Activated CD8-positive, alpha-beta T cell treated with anti-CD3 and anti-CD28 coated beads for 36 hours (primary cell): ENCODE data around the gene APOM. TPM values are rescaled to one million over a fixed set of nuclear protein-coding genes. Genes with fewer than 3 reads are reported as not detected.

Experiments used
- ATAC-seq: fragments of 200-7000 bp; cut with Tn5 transposase; one replicate; pipeline ENCODE4 v1.10.0; 2021; ENCODE audit warnings: mild to moderate bottlenecking, moderate library complexity
- CTCF ChIA-PET: fragments of 350-600 bp; sonication (Branson Sonifier 250); formaldehyde crosslinking; loops from one replicate; lab custom pipeline; 2021; ENCODE audit warnings: antibody characterized with exemption; lab: Charles Lee
- POLR2A ChIA-PET: fragments of 350-600 bp; sonication (Branson Sonifier 250); formaldehyde crosslinking; loops from one replicate; lab custom pipeline; 2021; ENCODE audit warnings: antibody characterized with exemption; lab: Charles Lee
- DNase-seq: peaks from one replicate; pipeline ENCODE4 v3.0.0-alpha.2; 2020
- H3K27ac Mint-ChIP-seq: one replicate; pipeline ENCODE4 v1.8.0; 2021; ENCODE audit warnings: mild to moderate bottlenecking, mixed read lengths
- H3K27me3 Mint-ChIP-seq: one replicate; pipeline ENCODE4 v1.8.0; 2021; ENCODE audit warnings: mixed read lengths
- H3K36me3 Mint-ChIP-seq: one replicate; pipeline ENCODE4 v1.8.0; 2021; ENCODE audit warnings: low read depth, mixed read lengths
- H3K4me1 Mint-ChIP-seq: one replicate; pipeline ENCODE4 v1.8.0; 2021; ENCODE audit warnings: low read depth, mixed read lengths
- H3K4me3 Mint-ChIP-seq: one replicate; pipeline ENCODE4 v1.8.0; 2021; ENCODE audit warnings: mild to moderate bottlenecking, moderate library complexity, mixed read lengths
- H3K9me3 Mint-ChIP-seq: one replicate; pipeline ENCODE4 v1.8.0; 2021; ENCODE audit warnings: mixed read lengths
- intact Hi-C: fragments of 100-400 bp; cut with micrococcal nuclease; formaldehyde crosslinking; loops from one replicate; pipeline ENCODE4 v1.10.0; 2022
- total RNA-seq, 2 experiments: library from RNA; stranded (reverse); gene quantifications; one replicate each; pipeline ENCODE4 v1.2.3, GENCODE V29; 2021
- TF ChIP-seq, protein P1 (sequence below): fragments of 200-600 bp; IDR thresholded peaks from one replicate; pipeline ENCODE4 v1.8.0; 2022; ENCODE audit warnings: antibody characterized with exemption, mild to moderate bottlenecking

Gene APOM
- total RNA-seq, 2 experiments from 2014 or later = 4.4 to 4.9 TPM

DNA sequence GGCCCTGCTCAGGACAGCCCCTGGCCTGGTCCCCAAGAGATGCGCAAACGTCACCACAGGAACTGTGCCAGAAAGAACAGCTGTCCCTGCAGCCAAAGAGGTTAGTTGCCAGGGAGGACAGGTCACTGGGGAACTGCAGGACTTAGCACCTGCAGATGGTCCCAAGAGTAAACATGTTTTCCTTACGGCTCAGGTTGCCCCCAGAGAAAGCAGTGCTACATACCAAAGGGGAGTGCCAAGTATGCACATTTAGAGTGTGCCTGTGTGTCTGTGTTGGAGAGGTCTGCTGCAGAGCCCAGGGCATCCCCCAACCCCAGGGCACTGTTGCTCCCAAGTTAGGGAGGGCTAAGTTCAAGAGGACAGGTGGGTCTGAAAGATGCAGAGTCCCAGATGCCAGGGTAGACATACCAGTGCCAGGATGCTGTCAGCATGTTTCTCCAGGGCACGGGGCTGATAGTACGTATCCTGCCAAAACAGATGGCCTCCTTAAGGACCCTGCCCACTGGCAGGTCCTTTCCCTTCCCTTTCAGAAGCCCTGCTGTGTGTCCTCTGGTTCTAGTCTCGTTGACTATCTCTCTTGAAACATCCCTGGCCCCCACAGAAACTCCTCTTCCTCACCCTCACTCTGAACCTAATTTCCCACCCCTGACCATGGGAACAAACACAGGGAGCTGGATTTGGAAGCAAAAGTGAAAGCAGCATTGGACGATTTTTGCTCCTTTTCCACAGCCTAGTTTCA lies 46.1 kb downstream of the APOM start:
- peaks cover 12% of the 10 kb centered on the region for H3K36me3 Mint-ChIP-seq
- POLR2A ChIA-PET = interaction anchor here (0.8 to 3.4 kb wide), 9 partner anchors 10 to 134 kb away, joined by 3 to 13 read pairs (median 5); partner anchors contain the start of genes CSNK2B, GPANK1 and LY6G5C
- peak overlapping the region; percentile 94 for H3K27ac Mint-ChIP-seq
- peak overlapping the region; percentile 95 for H3K4me3 Mint-ChIP-seq
- intact Hi-C loops = no loop called here
- DNase-seq = no peak
- H3K9me3 Mint-ChIP-seq = no peaks in the 10 kb centered on the region
- CTCF ChIA-PET = interaction anchor here (1.2 to 2.8 kb wide), 2 partner anchors 11 to 103 kb away, joined by 3 to 9 read pairs; no protein-coding TSS in a partner anchor
- H3K27me3 Mint-ChIP-seq = no peaks in the 10 kb centered on the region
- TF ChIP-seq, protein P1, sequence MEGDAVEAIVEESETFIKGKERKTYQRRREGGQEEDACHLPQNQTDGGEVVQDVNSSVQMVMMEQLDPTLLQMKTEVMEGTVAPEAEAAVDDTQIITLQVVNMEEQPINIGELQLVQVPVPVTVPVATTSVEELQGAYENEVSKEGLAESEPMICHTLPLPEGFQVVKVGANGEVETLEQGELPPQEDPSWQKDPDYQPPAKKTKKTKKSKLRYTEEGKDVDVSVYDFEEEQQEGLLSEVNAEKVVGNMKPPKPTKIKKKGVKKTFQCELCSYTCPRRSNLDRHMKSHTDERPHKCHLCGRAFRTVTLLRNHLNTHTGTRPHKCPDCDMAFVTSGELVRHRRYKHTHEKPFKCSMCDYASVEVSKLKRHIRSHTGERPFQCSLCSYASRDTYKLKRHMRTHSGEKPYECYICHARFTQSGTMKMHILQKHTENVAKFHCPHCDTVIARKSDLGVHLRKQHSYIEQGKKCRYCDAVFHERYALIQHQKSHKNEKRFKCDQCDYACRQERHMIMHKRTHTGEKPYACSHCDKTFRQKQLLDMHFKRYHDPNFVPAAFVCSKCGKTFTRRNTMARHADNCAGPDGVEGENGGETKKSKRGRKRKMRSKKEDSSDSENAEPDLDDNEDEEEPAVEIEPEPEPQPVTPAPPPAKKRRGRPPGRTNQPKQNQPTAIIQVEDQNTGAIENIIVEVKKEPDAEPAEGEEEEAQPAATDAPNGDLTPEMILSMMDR = no peak
- ATAC-seq = no peak
- peaks cover 29% of the 10 kb centered on the region for H3K4me1 Mint-ChIP-seq

DNA sequence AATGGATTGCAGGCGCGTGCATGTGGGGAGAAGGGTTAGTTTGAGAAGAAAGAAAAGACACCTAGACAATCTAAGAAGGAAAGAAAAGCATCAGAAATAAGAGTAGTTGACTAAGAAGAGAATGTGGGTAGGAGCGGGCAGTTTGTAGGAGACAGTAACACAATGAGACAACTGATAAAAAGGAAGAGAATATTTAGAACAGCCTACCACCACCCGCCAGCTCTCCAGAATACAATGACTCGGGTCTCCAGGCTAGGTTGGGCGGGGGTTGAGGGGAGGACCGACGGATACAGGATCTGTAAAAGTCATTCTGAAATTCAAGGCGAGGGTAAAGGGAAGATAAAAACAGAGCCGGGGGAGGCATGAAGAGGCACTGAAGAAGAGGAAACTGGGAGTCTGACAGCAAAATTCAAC lies 46.7 kb downstream of the APOM start:
- ChIA-PET CTCF (interaction anchor here (1.2 to 1.4 kb wide), 2 partner anchors 94 to 104 kb away, joined by 3 to 5 read pairs; partner anchors contain the start of gene VARS1), POLR2A (interaction anchor here (0.8 to 3.4 kb wide), 12 partner anchors 10 to 133 kb away, joined by 3 to 13 read pairs (median 5); partner anchors contain the start of genes C6orf47, CSNK2B, GPANK1 and LY6G5C)
- DNase-seq (peak; percentile 49), ATAC-seq (peak; percentile 12)
- Mint-ChIP-seq H3K36me3 (peaks cover 7% of the 10 kb centered on the region), H3K27me3 (no peaks in the 10 kb centered on the region), H3K4me3 (peak overlapping the region; percentile 95), H3K27ac (peak overlapping the region; percentile 94), H3K9me3 (no peaks in the 10 kb centered on the region), H3K4me1 (peaks cover 27% of the 10 kb centered on the region)
- TF ChIP-seq, protein P1 = no peak
- intact Hi-C loops = no loop called here

DNA sequence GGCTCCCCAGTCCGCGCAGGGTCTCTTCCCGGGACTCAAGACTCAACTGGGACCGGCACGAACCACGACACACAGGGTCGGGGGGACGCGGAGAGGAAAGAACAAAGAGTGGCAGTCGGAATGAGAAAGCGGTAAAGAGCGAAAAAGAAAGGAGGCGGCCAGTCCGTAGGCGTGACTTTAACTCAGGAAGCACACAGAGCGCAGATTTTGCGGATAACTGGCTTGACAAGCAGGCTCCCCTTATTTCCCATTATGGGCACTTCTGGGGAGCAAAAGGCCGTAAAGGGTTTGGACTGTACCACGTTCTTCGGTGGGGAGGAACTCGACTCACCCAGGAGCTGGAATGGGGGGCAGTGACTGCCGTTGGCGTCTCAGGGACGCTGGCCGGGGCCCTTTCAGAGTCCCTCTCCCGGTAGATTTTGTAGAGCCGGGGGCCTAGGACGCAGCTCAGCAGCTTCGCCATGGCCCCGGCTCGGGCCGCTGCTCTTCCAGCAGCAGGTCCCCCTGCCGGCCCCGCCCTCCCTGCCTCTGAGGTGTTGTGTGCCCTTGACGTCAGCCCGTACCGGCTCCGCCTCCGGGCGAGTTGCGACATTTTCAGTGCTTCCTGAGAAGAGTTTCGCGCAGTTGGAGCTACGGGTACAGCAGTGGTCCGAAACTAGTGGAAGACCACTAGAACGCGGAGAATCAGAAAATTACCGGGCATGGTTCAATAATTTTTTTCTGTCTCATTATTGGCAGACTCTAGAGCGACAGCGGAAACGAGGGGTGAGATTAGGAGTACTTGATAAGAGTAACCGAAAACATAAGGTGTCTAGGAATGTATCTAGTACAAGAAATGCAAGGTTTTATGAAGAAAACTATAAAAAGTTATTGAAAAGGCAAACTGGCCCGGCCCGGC lies 47.4 kb downstream of the APOM start, which contains the start of gene ABHD16A:
TSS of gene ABHD16A (minus strand) at position 506 of the 898 bp plus-strand sequence. CDS start at position 463, 43 bp downstream.
- peaks cover 21% of the 10 kb centered on the region for H3K4me1 Mint-ChIP-seq
- ChIA-PET CTCF (interaction anchor here (0.7 to 1.6 kb wide), 7 partner anchors 9 to 127 kb away, joined by 3 to 6 read pairs (median 5); partner anchors contain the start of genes GPANK1, LSM2 and VARS1), POLR2A (interaction anchor here (0.7 to 3.4 kb wide), 16 partner anchors 10 to 163 kb away, joined by 3 to 13 read pairs (median 5); partner anchors contain the start of genes C6orf47, CSNK2B, GPANK1 and LY6G5C)
- ATAC-seq = peak; percentile 95
- intact Hi-C loops = no loop called here
- H3K9me3 Mint-ChIP-seq = no peaks in the 10 kb centered on the region
- peak within 1 kb of the TSS; percentile 95 for H3K4me3 Mint-ChIP-seq
- peak; percentile 99 for DNase-seq
- TF ChIP-seq, protein P1 = no peak
- H3K36me3 Mint-ChIP-seq = peaks cover 3% of the 10 kb centered on the region
- peak within 1 kb of the TSS; percentile 94 for H3K27ac Mint-ChIP-seq
- no peaks in the 10 kb centered on the region for H3K27me3 Mint-ChIP-seq

DNA sequence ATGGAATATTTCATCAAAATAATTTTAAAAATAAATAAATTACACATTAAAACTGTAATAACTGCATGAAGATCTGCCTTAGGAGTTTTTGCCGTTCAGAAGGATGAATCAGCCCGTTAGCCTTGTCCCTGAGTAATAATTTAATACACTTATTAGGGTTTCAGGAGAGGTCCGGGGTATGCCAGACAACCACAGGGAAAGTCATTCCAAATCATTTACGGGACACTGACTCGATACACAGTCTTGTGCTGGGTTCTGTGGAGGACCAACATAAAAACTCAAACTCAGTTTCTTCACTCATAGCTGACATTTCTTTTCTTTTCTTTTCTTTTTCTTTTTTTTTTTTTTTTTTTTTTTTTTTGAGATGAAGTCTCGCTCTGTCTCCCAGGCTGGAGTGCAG lies 50.2 kb downstream of the APOM start:
- Mint-ChIP-seq H3K36me3 (peaks cover 3% of the 10 kb centered on the region), H3K9me3 (no peaks in the 10 kb centered on the region), H3K4me3 (no peak overlapping the region), H3K4me1 (peaks cover 16% of the 10 kb centered on the region), H3K27me3 (no peaks in the 10 kb centered on the region), H3K27ac (no peak overlapping the region)
- ChIA-PET POLR2A (no interaction called here), CTCF (interaction anchor here (1.1 to 1.3 kb wide), 2 partner anchors 16 to 90 kb away, joined by 3 to 4 read pairs; partner anchors contain the start of gene VARS1)
- ATAC-seq (no peak), DNase-seq (no peak)
- TF ChIP-seq, protein P1 = no peak
- intact Hi-C loops = no loop called here
